GM23338 (cell line): ENCODE results near the gene INPP5D. TPM values are rescaled to one million over a fixed set of nuclear protein-coding genes. Genes with fewer than 3 reads are reported as not detected.
"Not testable (repeated sequence)": the region's sequence is repeated elsewhere in the genome, so short reads cannot be mapped to it uniquely, and the experiment has no call there.

Source experiments
- ATAC-seq: fragments of 200-7000 bp; cut with Tn5 transposase; 3 replicates; pipeline ENCODE4 v1.9.1; 2020
- DNase-seq: peaks from one replicate; pipeline ENCODE4 v3.0.0-alpha.2; 2015; ENCODE audit warnings: low spot score
- H2AFZ ChIP-seq: fragments of 200-600 bp; sonication (generic); 2 replicates; pipeline ENCODE4 v1.8.0; 2016; ENCODE audit warnings: antibody characterized with exemption, mild to moderate bottlenecking, moderate library complexity
- H3F3A ChIP-seq: fragments of 200-600 bp; sonication (generic); replicated peaks from 2 replicates; pipeline ENCODE4 v1.8.0; 2017; ENCODE audit warnings: antibody characterized with exemption, mixed run types, low read depth
- H3K27ac ChIP-seq: fragments of 200-600 bp; sonication (generic); 2 replicates; pipeline ENCODE4 v1.6.1; 2016; ENCODE audit warnings: low read depth
- H3K27me3 ChIP-seq: fragments of 200-600 bp; sonication (generic); 2 replicates; pipeline ENCODE4 v1.8.0; 2016; ENCODE audit warnings: mild to moderate bottlenecking, mixed run types, moderate library complexity; ENCODE audit not compliant: insufficient read depth
- H3K36me3 ChIP-seq: fragments of 200-600 bp; sonication (generic); 2 replicates; pipeline ENCODE4 v1.8.0; 2016; ENCODE audit warnings: mild to moderate bottlenecking; ENCODE audit not compliant: insufficient read depth
- H3K4me1 ChIP-seq: fragments of 200-600 bp; sonication (generic); 2 replicates; pipeline ENCODE4 v1.8.0; 2016; ENCODE audit warnings: mild to moderate bottlenecking, moderate library complexity; ENCODE audit not compliant: insufficient read depth
- H3K4me2 ChIP-seq: fragments of 200-600 bp; sonication (generic); 2 replicates; pipeline ENCODE4 v1.7.1; 2017; ENCODE audit warnings: mixed run types
- H3K4me3 ChIP-seq: fragments of 200-600 bp; sonication (generic); 2 replicates; pipeline ENCODE4 v1.6.1; 2016; ENCODE audit warnings: mixed run types
- H3K79me2 ChIP-seq: fragments of 200-600 bp; sonication (generic); replicated peaks from 2 replicates; pipeline ENCODE4 v1.8.0; 2017; ENCODE audit warnings: mild to moderate bottlenecking; ENCODE audit not compliant: insufficient read depth
- H3K9me2 ChIP-seq: fragments of 200-600 bp; sonication (generic); 2 replicates; pipeline ENCODE4 v1.8.0; 2017; ENCODE audit not compliant: insufficient read depth
- H4K20me1 ChIP-seq: fragments of 200-600 bp; sonication (generic); replicated peaks from 2 replicates; pipeline ENCODE4 v1.8.0; 2017; ENCODE audit warnings: mild to moderate bottlenecking; ENCODE audit not compliant: insufficient read depth
- H3K27ac Mint-ChIP-seq: 2 replicates; pipeline ENCODE4 v1.8.0; 2020; ENCODE audit warnings: inconsistent platforms, mild to moderate bottlenecking, moderate library complexity, mixed read lengths
- H3K27me3 Mint-ChIP-seq: 3 replicates; pipeline ENCODE4 v1.8.0; 2022; ENCODE audit warnings: low read depth, mild to moderate bottlenecking, moderate library complexity, mixed read lengths, inconsistent platforms; ENCODE audit not compliant: insufficient read depth, poor library complexity
- H3K36me3 Mint-ChIP-seq: 3 replicates; pipeline ENCODE4 v1.8.0; 2021; ENCODE audit warnings: low read depth, mild to moderate bottlenecking, inconsistent platforms, moderate library complexity, mixed read lengths
- H3K4me1 Mint-ChIP-seq: 3 replicates; pipeline ENCODE4 v1.8.0; 2020; ENCODE audit warnings: mild to moderate bottlenecking, inconsistent platforms, mixed read lengths
- H3K4me3 Mint-ChIP-seq: 3 replicates; pipeline ENCODE4 v1.8.0; 2021; ENCODE audit warnings: moderate library complexity, mild to moderate bottlenecking, inconsistent platforms, mixed read lengths
- H3K9me3 Mint-ChIP-seq: 3 replicates; pipeline ENCODE4 v1.8.0; 2020; ENCODE audit warnings: moderate library complexity, mild to moderate bottlenecking, inconsistent platforms, mixed read lengths
- CREB1 ChIP-seq: fragments of 250-450 bp; sonication (Bioruptor Pico); IDR thresholded peaks from 2 replicates; pipeline ENCODE4 v1.5.0; 2020; ENCODE audit warnings: low read depth, mild to moderate bottlenecking, moderate library complexity
- EZH2 ChIP-seq: fragments of 200-600 bp; sonication (generic); IDR thresholded peaks from one replicate; pipeline ENCODE4 v1.8.0; 2017; ENCODE audit warnings: antibody characterized with exemption, mild to moderate bottlenecking, low read depth; ENCODE audit not compliant: unreplicated experiment
- JUNB ChIP-seq: IDR thresholded peaks from one replicate; pipeline ENCODE4 v1.6.1; 2016; ENCODE audit warnings: antibody characterized with exemption; ENCODE audit not compliant: unreplicated experiment
- NANOG ChIP-seq: IDR thresholded peaks from 2 replicates; pipeline ENCODE4 v1.6.1; 2016; ENCODE audit warnings: antibody characterized with exemption, borderline replicate concordance
- POLR2AphosphoS5 ChIP-seq: IDR thresholded peaks from 2 replicates; pipeline ENCODE4 v1.6.1; 2016; ENCODE audit warnings: antibody characterized with exemption, low read depth
- STAT1 ChIP-seq: IDR thresholded peaks from one replicate; pipeline ENCODE4 v1.6.1; 2016; ENCODE audit warnings: antibody characterized with exemption; ENCODE audit not compliant: unreplicated experiment
- ZNF114 ChIP-seq: fragments of 250-450 bp; sonication (Bioruptor Pico); IDR thresholded peaks from 2 replicates; pipeline ENCODE4 v1.5.0; 2020; ENCODE audit warnings: mild to moderate bottlenecking, moderate library complexity
- polyA plus RNA-seq: library from polyadenylated mRNA; unstranded; fragments of >200 nt; fragmentation: Nextera tagmentation; extraction: Ambion mirVana; gene quantifications from 2 replicates; pipeline ENCODE4 v1.2.1, GENCODE V29; 2016
- total RNA-seq: library from RNA; depleted of rRNA; stranded (reverse); fragments of >200 nt; shearing (Covaris generic); gene quantifications from 2 replicates; pipeline ENCODE4 v1.2.3, GENCODE V29; 2014
- TF ChIP-seq, protein P1 (sequence below), 2 experiments: fragments of 200-600 bp in 1 of 2; sonication (generic) in 1 of 2; conservative IDR thresholded peaks; 2 replicates each; pipeline versions ENCODE4 v1.5.1 to v1.6.1; 2016 to 2017; ENCODE audit warnings: antibody characterized with exemption in 2 of 2, low read depth in 2 of 2, mild to moderate bottlenecking in 2 of 2, moderate library complexity in 1 of 2
- TF ChIP-seq, protein P2 (sequence below): IDR thresholded peaks from one replicate; pipeline ENCODE4 v1.6.1; 2018; ENCODE audit warnings: antibody characterized with exemption; ENCODE audit not compliant: unreplicated experiment

The INPP5D gene
- total and polyA plus RNA-seq, 2 experiments from 2014 or later, result 6.6 to 8.3 TPM

DNA sequence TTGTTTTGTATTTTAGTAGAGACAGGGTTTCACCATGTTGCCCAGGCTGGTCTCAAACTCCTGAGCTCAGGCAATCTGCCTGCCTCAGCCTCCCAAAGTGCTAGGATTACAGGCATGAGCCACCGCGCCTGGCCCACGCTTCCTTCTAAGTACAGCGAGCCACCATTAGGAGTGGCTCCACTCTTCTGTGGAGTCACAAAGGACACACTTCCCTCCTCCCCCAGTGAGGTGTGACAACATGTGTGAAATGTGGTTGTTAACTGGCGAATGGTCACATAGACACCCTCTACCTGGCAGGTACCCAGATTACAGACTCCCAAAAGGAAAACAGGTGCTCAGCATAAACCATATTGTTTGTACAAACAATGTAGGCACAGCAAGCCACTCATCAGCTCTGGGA, 96.3 kb downstream of the INPP5D start:
- not testable (repeated sequence) for H3K36me3 ChIP-seq, H3K9me3 Mint-ChIP-seq, H3K4me1 Mint-ChIP-seq, H3K36me3 Mint-ChIP-seq, H3K27ac ChIP-seq, H3K9me2 ChIP-seq, H3K4me2 ChIP-seq, H4K20me1 ChIP-seq, H3K27ac Mint-ChIP-seq, H3F3A ChIP-seq, H3K27me3 ChIP-seq, H3K79me2 ChIP-seq, H3K27me3 Mint-ChIP-seq, DNase-seq, ATAC-seq, H3K4me3 Mint-ChIP-seq, H3K4me3 ChIP-seq, H2AFZ ChIP-seq, H3K4me1 ChIP-seq

DNA sequence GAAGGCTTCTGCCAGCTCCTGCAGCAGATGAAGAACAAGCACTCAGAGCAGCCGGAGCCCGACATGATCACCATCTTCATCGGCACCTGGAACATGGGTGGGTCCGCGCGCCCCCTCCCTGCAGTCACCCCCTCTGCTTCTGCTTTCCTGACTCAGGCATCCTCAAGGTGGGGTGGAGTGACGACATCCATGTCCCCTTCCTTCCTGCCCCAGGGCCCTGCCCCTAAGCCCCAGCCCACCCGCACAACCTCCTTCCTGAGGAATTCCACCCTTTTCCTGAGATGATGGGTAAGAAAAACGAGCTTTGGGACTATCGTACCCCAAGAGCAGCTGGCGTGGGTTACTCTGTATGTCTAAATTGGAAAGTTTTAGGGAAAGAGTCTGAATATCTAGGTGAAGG, 101.6 kb downstream of the INPP5D start:
- Mint-ChIP-seq H3K27ac (no peak overlapping the region), H3K9me3 (no peaks in the 10 kb centered on the region), H3K36me3 (peaks cover 3% of the 10 kb centered on the region; the same call in 2 of the 3 replicates), H3K4me1 (peaks cover 2% of the 10 kb centered on the region; the same call in 1 of the 3 replicates), H3K27me3 (peaks cover 6% of the 10 kb centered on the region), H3K4me3 (no peak overlapping the region)
- TF ChIP-seq ZNF114 (CRISPR knock-in tag) (no peak), EZH2 (no peak), NANOG (no peak), CREB1 (CRISPR knock-in tag) (no peak)
- DNase-seq (no peak), ATAC-seq (no peak)
- no peak overlapping the region for H2AFZ ChIP-seq
- H3K36me3 ChIP-seq, result no peaks in the 10 kb centered on the region
- no peaks in the 10 kb centered on the region for H3F3A ChIP-seq
- H3K9me2 ChIP-seq, result no peaks in the 10 kb centered on the region
- no peaks in the 10 kb centered on the region for H4K20me1 ChIP-seq
- no peak overlapping the region for H3K27ac ChIP-seq
- H3K4me3 ChIP-seq, result no peak overlapping the region
- no peaks in the 10 kb centered on the region for H3K27me3 ChIP-seq
- no peak overlapping the region for H3K4me2 ChIP-seq
- no peaks in the 10 kb centered on the region for H3K4me1 ChIP-seq
- no peaks in the 10 kb centered on the region for H3K79me2 ChIP-seq

DNA sequence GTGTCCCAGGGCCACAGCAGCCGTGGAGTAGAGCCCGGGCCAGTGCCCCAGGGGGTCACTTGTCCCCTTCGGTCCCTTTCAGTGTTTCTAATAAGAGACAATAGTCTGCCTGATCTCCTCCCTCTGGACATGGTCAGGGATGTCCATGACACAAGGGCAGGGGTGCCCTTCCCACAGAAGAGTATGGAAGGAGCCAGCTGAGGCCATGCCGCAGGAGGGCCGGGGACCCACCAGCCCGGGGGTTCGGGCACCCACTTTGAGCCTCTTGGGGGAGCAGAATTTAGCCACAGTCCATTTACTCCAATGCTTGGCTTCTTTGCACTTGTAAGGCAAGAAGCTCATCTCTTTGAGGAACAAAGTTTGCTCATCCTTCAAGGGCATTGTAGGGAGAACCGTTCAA, 102.6 kb downstream of the INPP5D start:
- no peaks in the 10 kb centered on the region for H3K27me3 ChIP-seq
- H3K4me3 ChIP-seq, result no peak overlapping the region
- peaks cover 2% of the 10 kb centered on the region; the same call in 1 of the 2 replicates for H3K4me1 ChIP-seq
- H3F3A ChIP-seq, result no peaks in the 10 kb centered on the region
- Mint-ChIP-seq H3K27ac (no peak overlapping the region), H3K4me1 (peaks cover 2% of the 10 kb centered on the region; the same call in 1 of the 3 replicates), H3K4me3 (no peak overlapping the region), H3K27me3 (peaks cover 6% of the 10 kb centered on the region), H3K9me3 (no peaks in the 10 kb centered on the region), H3K36me3 (peaks cover 3% of the 10 kb centered on the region; the same call in 1 of the 3 replicates)
- ATAC-seq (no peak), DNase-seq (no peak)
- H3K27ac ChIP-seq, result no peak overlapping the region
- no peaks in the 10 kb centered on the region for H3K79me2 ChIP-seq
- no peaks in the 10 kb centered on the region for H3K9me2 ChIP-seq
- no peak overlapping the region for H2AFZ ChIP-seq
- H3K36me3 ChIP-seq, result no peaks in the 10 kb centered on the region
- no peaks in the 10 kb centered on the region for H4K20me1 ChIP-seq
- H3K4me2 ChIP-seq, result no peak overlapping the region
- TF ChIP-seq EZH2, result no peak
- TF ChIP-seq, protein P1, sequence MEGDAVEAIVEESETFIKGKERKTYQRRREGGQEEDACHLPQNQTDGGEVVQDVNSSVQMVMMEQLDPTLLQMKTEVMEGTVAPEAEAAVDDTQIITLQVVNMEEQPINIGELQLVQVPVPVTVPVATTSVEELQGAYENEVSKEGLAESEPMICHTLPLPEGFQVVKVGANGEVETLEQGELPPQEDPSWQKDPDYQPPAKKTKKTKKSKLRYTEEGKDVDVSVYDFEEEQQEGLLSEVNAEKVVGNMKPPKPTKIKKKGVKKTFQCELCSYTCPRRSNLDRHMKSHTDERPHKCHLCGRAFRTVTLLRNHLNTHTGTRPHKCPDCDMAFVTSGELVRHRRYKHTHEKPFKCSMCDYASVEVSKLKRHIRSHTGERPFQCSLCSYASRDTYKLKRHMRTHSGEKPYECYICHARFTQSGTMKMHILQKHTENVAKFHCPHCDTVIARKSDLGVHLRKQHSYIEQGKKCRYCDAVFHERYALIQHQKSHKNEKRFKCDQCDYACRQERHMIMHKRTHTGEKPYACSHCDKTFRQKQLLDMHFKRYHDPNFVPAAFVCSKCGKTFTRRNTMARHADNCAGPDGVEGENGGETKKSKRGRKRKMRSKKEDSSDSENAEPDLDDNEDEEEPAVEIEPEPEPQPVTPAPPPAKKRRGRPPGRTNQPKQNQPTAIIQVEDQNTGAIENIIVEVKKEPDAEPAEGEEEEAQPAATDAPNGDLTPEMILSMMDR (conservative IDR thresholded peaks at IDR 0.05; ENCODE audit: low read depth in 2 of 2), result no peak
- TF ChIP-seq STAT1, result no peak
- TF ChIP-seq POLR2AphosphoS5, result no peak
- TF ChIP-seq ZNF114 (CRISPR knock-in tag), result no peak
- TF ChIP-seq, protein P2, sequence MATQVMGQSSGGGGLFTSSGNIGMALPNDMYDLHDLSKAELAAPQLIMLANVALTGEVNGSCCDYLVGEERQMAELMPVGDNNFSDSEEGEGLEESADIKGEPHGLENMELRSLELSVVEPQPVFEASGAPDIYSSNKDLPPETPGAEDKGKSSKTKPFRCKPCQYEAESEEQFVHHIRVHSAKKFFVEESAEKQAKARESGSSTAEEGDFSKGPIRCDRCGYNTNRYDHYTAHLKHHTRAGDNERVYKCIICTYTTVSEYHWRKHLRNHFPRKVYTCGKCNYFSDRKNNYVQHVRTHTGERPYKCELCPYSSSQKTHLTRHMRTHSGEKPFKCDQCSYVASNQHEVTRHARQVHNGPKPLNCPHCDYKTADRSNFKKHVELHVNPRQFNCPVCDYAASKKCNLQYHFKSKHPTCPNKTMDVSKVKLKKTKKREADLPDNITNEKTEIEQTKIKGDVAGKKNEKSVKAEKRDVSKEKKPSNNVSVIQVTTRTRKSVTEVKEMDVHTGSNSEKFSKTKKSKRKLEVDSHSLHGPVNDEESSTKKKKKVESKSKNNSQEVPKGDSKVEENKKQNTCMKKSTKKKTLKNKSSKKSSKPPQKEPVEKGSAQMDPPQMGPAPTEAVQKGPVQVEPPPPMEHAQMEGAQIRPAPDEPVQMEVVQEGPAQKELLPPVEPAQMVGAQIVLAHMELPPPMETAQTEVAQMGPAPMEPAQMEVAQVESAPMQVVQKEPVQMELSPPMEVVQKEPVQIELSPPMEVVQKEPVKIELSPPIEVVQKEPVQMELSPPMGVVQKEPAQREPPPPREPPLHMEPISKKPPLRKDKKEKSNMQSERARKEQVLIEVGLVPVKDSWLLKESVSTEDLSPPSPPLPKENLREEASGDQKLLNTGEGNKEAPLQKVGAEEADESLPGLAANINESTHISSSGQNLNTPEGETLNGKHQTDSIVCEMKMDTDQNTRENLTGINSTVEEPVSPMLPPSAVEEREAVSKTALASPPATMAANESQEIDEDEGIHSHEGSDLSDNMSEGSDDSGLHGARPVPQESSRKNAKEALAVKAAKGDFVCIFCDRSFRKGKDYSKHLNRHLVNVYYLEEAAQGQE, result no peak
- no peak for TF ChIP-seq JUNB
